Breast epithelium (tissue), 3 donors: ENCODE results near the gene IGF1R.

Source experiments
- POLR2AphosphoS5 ChIP-seq, 3 donors: sonication (generic); formaldehyde crosslinking; IDR thresholded peaks; one replicate each; pipeline ENCODE4 v1.6.1; 2017; ENCODE audit warnings: antibody characterized with exemption in 3 of 3
- TF ChIP-seq, protein P1 (sequence below), 3 donors: fragments of 450-650 bp; IDR thresholded peaks; one replicate each; pipeline ENCODE4 v1.5.1; 2016 to 2017; ENCODE audit warnings: antibody characterized with exemption in 3 of 3, mild to moderate bottlenecking in 3 of 3, moderate library complexity in 3 of 3

DNA sequence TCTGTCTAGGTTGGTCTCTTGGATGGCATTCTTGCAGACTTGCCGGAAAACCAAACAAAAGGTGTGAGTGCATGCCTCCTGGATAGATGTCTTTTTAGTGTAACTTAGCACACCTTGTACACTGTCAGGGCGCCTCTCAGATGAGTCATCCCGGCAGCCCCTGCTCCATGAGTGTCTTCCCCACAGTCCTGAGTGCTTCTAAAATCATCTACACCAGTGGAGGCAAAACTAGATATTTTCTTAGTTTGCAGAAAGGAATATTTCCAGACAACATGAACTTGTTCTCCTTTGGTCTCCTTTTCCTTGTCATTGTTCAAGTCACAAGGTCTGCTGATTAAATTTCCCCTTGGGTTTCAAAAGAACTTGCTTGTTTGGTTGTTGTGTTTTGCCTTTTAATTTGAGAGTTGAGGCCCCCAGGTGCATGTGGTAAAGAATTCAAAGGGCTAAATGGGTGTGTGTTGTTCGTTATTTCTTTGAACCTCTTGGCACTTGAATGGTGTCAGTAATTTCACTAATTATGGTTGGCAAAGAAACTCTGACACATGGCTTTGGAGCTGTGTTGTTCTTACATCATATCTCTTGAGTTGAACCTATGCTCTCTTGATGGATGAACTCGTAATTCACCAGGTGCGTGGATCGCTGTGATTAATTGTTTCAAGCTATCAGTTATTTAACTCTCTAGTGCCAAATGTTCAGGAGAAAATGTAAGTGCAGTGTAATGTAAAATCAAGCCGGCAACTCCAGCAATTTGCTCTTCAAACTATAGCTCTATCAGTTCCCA, 98.2 kb downstream of the IGF1R start:
- TF ChIP-seq, protein P1, sequence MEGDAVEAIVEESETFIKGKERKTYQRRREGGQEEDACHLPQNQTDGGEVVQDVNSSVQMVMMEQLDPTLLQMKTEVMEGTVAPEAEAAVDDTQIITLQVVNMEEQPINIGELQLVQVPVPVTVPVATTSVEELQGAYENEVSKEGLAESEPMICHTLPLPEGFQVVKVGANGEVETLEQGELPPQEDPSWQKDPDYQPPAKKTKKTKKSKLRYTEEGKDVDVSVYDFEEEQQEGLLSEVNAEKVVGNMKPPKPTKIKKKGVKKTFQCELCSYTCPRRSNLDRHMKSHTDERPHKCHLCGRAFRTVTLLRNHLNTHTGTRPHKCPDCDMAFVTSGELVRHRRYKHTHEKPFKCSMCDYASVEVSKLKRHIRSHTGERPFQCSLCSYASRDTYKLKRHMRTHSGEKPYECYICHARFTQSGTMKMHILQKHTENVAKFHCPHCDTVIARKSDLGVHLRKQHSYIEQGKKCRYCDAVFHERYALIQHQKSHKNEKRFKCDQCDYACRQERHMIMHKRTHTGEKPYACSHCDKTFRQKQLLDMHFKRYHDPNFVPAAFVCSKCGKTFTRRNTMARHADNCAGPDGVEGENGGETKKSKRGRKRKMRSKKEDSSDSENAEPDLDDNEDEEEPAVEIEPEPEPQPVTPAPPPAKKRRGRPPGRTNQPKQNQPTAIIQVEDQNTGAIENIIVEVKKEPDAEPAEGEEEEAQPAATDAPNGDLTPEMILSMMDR (IDR thresholded peaks at IDR 0.05): no peak
- TF ChIP-seq POLR2AphosphoS5 (IDR thresholded peaks at IDR 0.05): no peak
